Prostate gland (tissue), 1 donor: ENCODE data around the gene SLC6A11.

Experiments
- POLR2A ChIP-seq: fragments of 450-650 bp; IDR thresholded peaks from one replicate; pipeline ENCODE4 v1.6.1; 2016; ENCODE audit warnings: antibody characterized with exemption, mild to moderate bottlenecking
- POLR2AphosphoS5 ChIP-seq: sonication (generic); formaldehyde crosslinking; IDR thresholded peaks from one replicate; pipeline ENCODE4 v1.6.1; 2017; ENCODE audit warnings: antibody characterized with exemption

DNA sequence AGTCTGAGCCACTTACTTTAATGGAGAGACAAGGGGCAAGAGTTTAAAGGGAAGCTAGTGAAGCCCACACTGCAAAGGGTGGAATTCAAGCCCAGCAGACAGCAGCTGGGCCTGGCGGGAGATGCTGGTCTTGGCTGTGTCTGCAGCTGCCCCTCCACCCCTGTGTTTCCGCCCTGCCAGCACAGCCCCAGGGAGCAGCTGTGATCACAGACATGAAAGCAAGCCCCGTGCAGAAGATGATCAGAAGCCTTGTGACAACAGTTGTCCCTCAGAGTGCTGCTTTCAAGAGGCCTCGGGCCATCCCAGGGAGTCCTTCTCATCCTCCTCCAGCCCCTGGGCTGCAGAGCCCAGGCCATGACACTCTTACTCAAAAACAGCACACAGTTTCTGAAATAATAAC, 152.4 kb downstream of the SLC6A11 start:
- TF ChIP-seq POLR2A: no peak
- TF ChIP-seq POLR2AphosphoS5: no peak
